ENCODE results near the gene CNOT3. TPM values are rescaled to one million over a fixed set of nuclear protein-coding genes. Genes with fewer than 3 reads are reported as not detected.

The CNOT3 gene
- total and polyA plus RNA-seq, 2 of the 13 experiments (the other 11 are each of a cell fraction or from before 2014, with no cell fraction given) = 4.3 to 5.8 TPM

GRCh38 chr19:54186351-54186750 lies 48.8 kb downstream of the CNOT3 start (continued):
- no peak for TF ChIP-seq ZBED4 (CRISPR knock-in tag; IDR thresholded peaks at IDR 0.05; ENCODE audit: borderline replicate concordance)
- TF ChIP-seq ZFP36 (IDR thresholded peaks at IDR 0.05; ENCODE audit: borderline replicate concordance, low read depth, low read length, partially characterized antibody) = no peak
- no peak for TF ChIP-seq ZNF770 (CRISPR knock-in tag; IDR thresholded peaks at IDR 0.05)
- TF ChIP-seq SCMH1 (CRISPR knock-in tag; IDR thresholded peaks at IDR 0.05; ENCODE audit: borderline replicate concordance) = no peak
- no peak for TF ChIP-seq KDM2A (CRISPR knock-in tag; IDR thresholded peaks at IDR 0.05; ENCODE audit: borderline replicate concordance, low read depth)
- TF ChIP-seq ATM (IDR thresholded peaks at IDR 0.05; ENCODE audit: borderline replicate concordance) = no peak
- TF ChIP-seq ZNF496 (CRISPR knock-in tag; IDR thresholded peaks at IDR 0.05; ENCODE audit: insufficient replicate concordance) = no peak
- TF ChIP-seq SKI (IDR thresholded peaks at IDR 0.05; ENCODE audit: partially characterized antibody) = no peak
- no peak for TF ChIP-seq SMAD1 (CRISPR knock-in tag; IDR thresholded peaks at IDR 0.05; ENCODE audit: borderline replicate concordance, low read depth)

Data from HepG2 (cell line).